ENCODE data around the gene GRXCR2.
"Not testable (repeated sequence)": the region's sequence is repeated elsewhere in the genome, so short reads cannot be mapped to it uniquely, and the experiment has no call there.

Gene GRXCR2

DNA sequence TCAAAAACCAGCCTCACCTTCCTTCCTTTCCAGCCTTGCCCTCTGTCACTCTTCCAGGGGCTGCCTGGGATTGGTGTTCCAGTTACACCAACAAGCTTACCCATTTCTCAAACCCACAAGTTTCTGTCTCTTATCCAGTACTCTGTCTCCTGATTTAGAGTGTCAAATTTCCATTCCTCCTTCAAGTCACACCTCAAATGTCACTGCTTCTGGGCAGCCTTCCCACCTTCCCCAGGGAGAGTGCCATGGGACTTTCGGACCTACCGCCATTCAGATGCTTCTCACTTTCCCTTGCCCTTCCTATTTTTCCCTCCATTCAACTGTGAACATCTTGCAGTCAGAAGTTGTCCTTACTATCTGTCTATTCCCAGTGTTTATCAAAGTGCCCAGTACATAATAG lies 2.0 kb upstream of the GRXCR2 start:
- no peak for DNase-seq (ENCODE audit: low read depth)

DNA sequence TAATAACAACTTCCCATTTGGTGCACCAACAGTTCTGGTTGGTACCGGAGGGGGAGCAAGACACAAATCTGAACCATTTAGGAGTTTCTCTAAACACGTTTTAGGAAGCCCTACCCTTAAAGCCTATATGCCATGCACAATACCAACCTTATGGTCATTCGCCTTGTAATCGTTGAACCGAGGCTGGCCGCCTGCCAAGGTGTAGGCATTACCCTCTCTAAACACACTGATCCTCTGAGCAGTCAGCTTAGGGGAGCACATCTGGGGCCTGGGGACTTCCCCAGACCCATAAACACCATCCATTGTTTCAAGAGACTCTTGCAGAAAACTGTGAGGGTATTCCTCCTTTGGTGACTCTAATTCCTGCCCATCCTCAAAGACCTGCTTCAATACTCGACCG lies 328 bp downstream of the GRXCR2 start:
- DNase-seq (ENCODE audit: low read depth), result no peak

DNA sequence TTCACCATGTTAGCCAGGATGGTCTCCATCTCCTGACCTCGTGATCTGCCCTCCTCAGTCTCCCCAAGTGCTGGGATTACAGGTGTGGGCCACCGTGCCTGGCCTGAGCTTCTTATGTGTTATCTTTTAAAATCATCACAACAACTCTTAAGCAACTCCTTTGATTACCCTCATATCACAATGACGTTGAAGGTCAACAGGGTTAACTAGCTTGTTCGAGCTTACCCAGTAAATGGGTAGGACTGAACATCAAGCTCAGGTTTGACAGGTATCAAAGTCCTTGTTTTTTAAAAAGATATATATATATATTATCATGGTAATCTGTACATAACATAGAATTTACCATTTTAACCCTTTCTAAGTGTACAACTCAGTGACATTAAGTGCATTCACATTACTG lies 3.1 kb downstream of the GRXCR2 start:
- DNase-seq (ENCODE audit: low read depth), result no peak

DNA sequence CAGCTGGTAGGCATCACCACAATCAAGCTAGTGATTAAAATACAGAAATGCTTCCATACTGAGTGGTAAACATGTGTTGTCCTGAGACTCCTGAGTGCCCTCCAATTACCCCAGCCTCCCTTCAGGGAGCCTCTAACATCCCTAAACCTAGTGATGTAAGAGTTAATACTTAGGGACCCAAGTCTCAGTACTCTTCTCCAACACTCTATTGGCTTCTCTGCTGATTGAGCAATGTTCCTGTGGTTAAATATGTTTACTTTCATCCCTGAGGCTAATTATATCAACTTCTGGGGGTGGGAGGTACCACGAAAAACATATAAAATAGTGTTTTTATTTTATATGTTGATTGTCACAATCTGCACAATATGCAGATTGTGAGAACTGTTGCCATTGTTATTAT lies 5.0 kb downstream of the GRXCR2 start:
- no peak for DNase-seq (ENCODE audit: low read depth)

DNA sequence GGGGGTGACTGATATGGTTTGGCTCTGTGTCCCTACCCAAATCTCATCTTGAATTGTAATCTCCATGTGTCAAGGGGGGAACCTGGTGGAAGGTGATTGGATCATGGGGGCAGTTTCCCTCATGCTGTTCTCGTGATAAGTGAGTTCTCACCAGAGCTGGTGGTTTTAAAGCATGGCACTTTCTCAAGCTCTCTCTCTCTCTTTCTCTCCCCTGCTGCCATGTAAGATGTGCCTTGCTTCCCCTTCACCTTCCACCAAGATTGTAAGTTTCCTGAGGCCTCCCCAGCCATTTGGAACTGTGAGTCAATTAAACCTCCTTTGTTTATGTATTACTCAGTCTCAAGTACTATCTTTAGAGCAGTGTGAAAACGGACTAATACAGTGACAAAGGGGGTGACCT lies 8.4 kb downstream of the GRXCR2 start:
- not testable (repeated sequence) for DNase-seq (ENCODE audit: low read depth)

DNA sequence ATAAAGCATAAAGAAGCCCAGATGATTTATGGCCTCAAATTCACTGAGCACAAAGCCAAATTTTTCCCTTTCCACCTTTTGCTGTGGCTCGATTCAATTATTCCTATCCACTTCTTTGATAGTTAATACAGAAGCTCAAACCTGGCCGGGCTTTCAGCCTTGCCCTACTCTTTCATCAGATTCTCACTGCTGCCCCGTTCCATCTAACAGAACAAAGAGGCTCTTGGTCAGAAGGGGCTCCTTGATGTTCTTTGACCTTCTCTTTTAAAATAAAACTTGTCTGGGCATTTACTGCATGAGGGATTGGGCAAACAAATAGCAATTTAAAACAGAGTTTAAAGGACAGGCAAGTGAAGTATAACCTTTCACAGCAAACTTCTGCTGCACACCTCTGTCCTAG lies 9.8 kb downstream of the GRXCR2 start:
- DNase-seq (ENCODE audit: low read depth), result no peak

DNA sequence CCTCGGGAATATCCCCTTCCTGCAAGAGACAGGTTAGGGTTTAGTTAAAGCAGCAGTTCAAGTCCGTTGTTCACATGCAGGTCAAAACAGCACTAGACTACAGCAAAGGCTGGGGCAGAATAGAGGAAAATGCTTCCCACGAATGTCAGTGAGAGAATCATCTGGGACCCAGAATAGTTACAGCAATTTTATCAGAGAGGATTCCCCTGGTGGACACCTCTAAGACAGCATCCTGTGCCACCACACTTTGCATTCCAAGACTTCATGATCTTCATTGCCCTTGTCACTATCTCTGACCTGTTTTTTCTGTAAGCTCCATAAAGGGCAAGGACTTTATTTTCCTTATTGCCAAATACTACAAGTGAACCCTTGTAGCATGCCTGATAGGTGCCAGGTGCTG lies 12.9 kb downstream of the GRXCR2 start:
- DNase-seq (ENCODE audit: low read depth), result no peak

DNA sequence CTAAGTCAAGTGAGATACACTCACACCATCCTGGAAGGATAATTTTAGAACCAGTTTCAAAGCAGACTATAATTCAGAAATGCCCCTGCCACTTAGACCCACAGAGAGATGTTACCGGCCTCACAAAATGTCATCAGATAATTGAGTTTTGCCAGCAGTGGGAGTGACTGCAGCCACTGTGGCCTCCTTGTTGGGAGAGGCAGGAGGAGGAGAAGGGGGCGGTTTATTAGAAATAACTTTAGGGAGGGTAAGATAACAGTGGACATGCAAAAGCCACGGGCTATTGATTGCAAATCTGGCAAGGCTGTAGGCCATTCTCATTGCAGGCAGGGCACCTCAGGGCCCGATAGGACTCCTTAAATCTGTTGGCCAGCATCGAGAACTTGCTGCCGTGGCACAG lies 13.4 kb downstream of the GRXCR2 start:
- no peak for DNase-seq (ENCODE audit: low read depth)

DNA sequence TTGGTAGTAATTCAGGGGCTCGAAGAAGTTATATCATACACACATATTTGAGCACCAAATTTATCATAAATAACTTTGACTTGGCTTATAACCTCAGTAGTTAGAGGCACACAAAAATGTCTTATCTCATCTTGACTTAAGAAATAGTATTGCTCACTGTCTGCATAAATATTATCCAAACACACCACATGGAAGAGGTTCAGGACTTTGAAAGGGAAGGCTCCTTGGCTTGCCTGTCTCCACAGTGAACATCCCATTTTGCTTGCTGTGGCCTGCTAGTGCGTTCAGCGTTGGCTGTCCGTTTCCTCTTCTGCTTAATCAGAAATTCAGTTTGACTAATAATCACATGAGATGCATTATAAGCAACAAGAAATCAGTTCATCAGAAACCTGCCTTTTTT lies 13.9 kb downstream of the GRXCR2 start:
- no peak for DNase-seq (ENCODE audit: low read depth)

DNA sequence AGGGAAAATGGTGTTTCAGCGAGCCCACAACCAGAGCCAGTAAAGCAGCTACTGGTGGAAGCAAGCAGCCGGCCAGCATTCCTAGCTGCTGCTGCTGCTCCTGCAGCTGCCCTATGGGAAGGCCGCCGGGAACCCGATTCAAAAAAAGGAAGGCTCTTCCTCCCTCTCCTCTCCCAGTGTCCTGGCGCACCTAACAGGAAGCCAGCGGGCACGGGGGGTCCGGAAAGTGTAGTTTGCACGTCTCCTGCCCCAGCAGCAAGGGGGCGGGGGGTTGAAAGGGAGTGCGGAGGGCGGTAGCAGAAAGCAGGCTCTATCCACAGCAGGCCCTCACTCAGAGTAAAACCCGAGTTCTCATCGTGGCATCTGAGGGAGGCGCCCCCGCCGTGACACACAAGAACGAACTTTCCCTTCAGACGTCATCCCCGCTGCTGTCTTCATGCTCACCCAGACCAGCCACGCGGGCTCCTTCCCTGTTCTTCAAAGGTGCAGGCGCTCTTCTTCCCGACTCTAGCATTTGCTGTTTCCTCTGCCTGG lies 16.5 kb downstream of the GRXCR2 start:
- no peak for DNase-seq (ENCODE audit: low read depth)

DNA sequence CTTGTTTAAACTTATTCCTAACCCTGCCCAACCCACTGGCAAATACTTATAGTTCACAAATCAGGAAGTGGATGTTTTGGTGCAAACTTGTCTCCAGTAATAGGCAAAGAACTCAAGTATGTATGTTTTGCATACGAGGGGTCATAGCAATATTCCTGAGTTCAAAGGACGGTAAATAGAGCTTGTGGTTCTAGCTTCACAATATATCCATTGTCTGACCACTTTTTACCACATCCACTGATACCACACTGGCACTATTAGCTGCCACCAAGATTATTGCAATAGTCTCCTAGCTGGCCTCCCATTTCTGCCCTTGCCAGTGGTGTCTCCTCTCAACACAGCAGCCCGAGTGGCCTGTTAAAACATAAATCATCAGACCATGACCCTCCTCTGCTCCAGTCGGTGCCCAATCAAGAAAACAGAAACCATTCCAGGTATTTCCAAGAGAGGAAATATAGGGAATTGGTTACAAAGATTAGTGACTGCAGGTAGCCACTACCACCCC lies 17.0 kb downstream of the GRXCR2 start:
- DNase-seq (ENCODE audit: low read depth), result no peak

DNA sequence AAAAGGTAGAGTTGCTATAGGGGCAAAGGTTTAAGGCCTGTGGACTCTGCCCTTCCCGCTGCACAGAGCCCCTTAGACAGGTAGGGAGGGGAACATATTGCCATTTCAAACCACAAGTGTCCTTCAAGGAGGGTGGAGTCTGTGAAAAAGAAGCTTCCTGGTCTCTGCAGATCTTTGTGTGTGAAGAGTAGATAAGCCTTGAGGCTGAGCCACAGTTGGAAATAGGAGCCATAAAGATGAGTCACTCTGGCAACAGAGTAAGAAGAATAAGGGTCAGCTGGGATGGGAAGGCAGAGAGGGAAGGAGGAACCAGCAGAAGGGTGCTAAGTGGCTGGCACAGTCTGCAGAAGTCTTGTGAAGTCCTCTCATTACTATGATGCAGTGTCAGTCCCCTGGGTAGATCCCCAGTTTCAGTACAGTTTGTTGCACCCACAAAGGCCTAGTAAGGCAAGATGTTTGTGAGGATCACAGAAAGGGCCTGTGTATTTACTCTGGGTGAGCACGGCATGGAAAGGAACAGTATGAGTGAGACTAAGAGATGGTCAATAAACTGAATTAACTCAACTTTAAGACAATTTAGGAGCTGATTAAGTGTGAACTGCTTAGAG lies 18.1 kb downstream of the GRXCR2 start:
- DNase-seq (ENCODE audit: low read depth), result no peak

DNA sequence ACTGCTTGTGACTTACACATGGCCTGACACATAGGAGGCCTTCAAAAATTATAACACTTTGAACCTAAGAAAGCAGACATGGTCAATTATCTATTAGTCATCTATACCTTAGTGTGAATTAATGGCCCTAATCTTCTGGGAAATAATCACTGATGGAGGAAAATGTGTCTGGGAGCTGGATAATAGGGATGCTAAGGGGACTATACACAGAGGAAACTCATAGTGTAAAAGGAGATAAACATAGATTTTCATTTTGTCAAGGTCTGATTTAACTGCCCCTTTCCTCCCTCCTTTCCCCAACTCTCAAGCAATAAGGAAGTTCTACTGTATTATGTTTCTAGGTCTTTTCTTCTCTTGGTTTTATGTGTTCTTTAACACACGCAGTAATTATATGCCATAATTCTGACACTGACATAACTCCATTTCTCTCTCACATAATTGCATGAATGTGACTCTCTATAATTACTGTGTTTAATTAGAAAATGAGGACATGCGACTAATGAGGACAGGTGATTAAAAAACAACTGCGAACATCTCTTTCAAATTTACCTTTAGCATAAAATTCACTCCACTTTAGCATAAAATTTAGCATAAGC lies 18.9 kb downstream of the GRXCR2 start:
- no peak for DNase-seq (ENCODE audit: low read depth)

DNA sequence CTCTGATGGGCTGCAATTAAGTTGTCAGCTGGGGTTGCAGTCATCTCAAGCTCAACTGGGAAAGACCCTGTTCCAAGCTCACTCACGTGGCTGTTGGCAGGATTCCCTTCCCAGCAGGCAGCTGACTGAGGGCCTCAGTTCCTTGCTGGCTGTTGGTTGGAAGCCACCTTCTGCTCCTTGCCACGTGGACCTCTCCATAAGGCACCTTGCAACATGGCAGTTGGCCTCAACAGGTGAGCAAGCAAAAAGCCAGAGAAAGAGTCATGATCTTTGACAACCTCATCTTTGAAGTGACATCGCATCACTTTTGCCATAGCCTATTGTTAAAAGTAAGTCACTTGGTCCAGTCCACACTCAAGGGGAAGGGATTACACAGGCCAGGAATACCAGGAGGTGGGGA lies 19.8 kb downstream of the GRXCR2 start:
- no peak for DNase-seq (ENCODE audit: low read depth)

DNA sequence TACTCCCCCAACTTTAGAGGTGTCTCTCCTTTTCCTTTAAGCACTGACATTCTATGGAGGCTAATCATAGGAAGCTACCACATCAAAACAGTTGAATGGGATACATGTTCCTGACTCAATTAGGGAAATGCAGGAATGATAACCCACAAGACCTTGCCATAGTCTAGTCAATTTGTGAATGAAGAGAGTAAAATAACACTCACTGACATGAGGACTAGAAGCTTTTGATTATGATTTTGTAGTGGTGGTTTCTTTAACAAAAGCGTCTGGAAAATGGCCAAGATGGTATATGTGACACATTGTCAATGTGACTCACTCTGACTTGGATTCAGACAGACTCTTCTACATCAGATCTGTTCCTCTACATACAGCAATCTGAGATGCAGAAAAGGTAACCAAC lies 24.0 kb downstream of the GRXCR2 start:
- DNase-seq (ENCODE audit: low read depth), result no peak

DNA sequence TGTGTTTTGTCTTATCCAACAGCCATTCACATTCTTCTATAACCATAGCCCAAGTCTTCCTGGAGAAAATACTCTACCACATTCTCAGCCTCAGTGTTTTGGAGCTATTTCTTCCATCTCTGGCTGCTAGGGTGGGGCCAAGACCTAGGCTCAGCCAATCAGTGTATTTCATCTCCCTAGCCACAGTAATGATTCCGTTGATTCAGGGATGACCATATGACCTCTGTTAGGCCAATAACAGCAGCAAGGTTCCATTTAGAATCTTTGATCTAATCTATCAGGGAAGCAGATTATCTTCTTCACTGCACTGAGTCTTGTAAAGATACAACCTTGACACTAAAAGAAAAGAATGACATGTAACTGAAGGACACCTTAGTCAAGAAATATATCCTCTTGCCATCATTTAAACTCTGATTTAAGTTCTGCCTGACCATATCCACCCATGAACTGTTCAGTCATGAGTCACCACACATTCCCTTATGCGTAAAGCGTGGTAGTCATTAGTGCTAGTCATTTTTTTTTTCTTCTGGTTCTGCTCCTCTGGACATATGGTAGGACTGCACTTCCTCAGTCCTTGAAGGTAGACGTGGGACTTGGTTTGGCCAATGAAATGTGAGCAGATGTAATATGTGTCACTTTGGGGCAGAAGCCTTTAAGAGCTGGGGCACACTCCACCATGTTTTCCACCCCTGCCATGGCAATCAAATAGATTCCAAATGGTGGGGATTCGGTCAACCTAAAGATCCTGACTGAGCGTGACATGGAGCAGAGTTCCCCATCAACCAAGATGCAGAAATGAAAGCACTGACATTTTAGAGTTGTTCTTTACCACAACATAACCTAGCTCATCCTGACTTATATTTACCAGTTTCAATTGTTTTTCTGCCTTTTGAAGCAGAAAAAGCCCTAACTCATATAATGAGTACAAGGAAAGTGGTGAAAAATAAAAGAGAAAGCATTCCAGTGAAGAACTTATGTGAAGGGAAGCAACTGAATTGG lies 25.0 kb downstream of the GRXCR2 start:
- DNase-seq (ENCODE audit: low read depth), result no peak

DNA sequence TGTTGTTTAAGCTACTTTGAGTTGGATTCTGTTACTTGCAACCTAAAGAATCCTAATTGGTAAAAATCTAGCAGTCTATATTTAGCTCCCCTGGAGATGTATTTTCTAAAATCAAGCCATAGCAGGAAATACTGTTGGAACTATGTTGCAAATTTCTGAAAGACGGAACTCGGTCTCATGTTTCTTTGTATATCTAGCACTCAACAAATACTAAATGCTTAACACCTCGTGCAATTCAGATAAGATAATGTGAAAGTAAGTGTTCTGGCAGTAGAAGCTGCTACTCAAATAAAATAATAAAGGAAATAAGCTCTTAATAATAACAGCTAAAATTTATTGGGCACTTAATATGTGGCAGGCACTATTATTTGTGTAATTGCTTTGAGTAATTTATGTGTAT lies 26.7 kb downstream of the GRXCR2 start:
- DNase-seq (ENCODE audit: low read depth), result no peak

DNA sequence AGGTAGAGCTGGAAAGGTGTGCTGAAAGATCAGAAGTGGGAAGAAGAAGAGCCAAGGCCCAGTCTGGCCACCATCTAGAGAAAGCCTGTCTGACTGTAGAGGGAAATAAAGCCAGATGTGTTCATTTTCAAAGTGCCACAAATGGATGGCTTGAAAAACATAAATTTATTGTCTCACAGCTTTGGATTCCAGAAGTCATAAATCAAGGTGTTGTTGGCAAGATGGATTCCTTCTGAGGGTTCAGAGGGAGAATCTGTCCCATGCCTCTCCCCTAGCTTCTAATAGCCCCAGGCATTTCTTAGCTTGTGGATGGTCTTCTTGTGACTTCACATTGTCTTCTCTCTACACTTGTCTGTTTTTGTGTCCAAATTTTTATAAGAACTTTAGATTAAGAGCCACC lies 31.5 kb downstream of the GRXCR2 start:
- no peak for DNase-seq (ENCODE audit: low read depth)

DNA sequence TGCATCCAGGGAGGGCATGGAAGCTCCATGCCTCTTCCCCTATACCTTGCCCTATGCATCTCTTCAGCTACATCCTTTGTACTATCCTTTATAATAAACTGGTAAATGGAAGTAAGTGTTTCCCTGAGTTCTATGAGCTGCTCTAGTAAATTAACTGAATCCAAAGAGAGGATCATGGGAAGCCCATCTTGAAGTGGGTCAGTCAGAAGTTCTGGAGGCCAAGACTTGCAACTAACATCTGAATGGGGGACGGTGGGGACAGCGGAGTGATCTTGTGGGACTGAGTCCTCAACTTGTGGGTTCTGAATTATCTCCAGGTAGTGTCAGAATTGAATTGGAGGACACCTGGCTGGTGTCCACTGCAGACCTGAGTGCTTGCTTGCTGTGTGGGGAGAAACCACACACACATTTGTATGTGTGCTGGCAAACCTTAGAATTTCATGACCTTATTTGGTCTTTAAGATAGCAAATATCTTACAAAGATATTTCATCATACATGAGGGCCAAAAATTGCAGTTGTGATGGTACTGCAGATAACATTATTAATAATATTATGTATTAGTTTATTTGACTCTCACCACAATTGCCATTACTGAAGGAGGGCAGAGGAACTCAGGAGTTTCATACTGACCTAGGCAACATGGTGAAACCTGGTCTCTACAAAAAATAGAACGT lies 32.2 kb downstream of the GRXCR2 start:
- DNase-seq (ENCODE audit: low read depth), result no peak

DNA sequence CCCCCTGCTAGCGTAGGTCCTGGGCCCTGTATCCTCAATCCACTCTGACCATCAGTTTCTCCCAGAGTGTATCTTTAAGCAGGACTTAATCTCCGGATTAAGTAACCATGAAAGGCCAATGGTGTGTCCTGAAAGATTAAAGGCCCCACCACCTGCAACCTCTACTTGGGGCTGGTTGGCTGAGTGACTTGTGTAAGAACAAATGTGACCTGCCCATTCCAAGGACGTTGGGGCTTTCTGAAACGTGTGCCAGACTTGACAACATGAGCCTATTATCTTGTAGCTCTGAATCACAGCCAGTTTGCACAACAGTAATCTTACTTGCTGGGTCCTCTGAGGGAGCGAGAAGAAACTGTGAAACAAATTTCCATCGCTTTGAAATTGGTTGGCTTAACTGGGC lies 34.5 kb downstream of the GRXCR2 start:
- DNase-seq (ENCODE audit: low read depth), result no peak

DNA sequence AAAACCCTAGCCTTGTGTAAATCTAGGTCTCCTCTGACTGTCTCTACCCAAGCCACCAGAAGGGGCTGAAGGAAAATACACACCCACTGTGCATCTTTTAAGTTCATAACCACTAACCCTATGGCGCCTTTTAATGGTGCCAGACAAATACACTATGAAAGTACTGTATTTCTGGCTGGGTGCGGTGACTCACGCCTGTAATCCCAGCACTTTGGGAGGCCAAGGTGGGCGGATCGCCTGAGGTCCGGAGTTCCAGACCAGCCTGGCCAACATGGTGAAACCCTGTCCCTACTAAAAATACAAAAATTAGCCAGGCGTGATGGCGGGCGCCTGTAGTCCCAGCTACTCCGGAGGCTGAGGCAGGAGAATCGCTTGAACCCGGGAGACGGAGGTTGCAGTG lies 36.6 kb downstream of the GRXCR2 start:
- DNase-seq (ENCODE audit: low read depth), result not testable (repeated sequence)

DNA sequence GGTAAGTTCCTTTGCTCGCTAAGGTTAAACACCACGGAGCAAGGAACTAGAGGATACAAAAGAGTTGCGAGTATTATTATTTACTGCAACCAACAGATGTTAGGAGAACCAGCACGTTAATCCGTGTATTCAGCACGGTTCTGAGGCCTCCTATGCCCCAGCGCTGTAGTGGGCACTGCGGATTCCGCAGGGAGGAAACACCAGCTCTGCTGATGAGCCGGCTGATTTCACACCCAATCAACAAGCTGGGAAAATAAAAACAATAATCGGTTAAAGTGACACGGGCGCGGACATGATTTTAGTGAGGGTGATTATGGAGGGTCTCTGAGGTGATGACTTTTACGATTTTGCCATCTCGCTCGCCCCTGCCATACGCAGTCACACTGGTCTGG lies 37.0 kb downstream of the GRXCR2 start:
- DNase-seq (ENCODE audit: low read depth), result no peak

Measured in activated T-helper 1 cell treated with Interleukin-2 at 50 U/mL for 16 hours (primary cell).